Right forelimb (tissue), 1 donor: Measurements from ENCODE around the gene NTPCR.

Experiments
- DNase-seq: peaks from one replicate; pipeline ENCODE4 v3.0.0-alpha.2; 2018

NTPCR gene

GRCh38 chr1:232927830-232928505 lies 22.4 kb upstream of the NTPCR start:
- DNase-seq: no peak

GRCh38 chr1:232932486-232933425 lies 17.7 kb upstream of the NTPCR start:
- DNase-seq: no peak

- no peak for DNase-seq
Observed at GRCh38 chr1:232936941-232937340, 13.5 kb upstream of the NTPCR start.

- DNase-seq: no peak
Observed at GRCh38 chr1:232937741-232938375, 12.6 kb upstream of the NTPCR start.

GRCh38 chr1:232938926-232939325 lies 11.5 kb upstream of the NTPCR start:
- DNase-seq: no peak

GRCh38 chr1:232939748-232940147 lies 10.7 kb upstream of the NTPCR start:
- DNase-seq: no peak

GRCh38 chr1:232940262-232940661 lies 10.1 kb upstream of the NTPCR start:
- DNase-seq: no peak

- DNase-seq: no peak
Observed at GRCh38 chr1:232942413-232943294, 7.8 kb upstream of the NTPCR start.

- no peak for DNase-seq
Observed at GRCh38 chr1:232943679-232944252, 6.6 kb upstream of the NTPCR start.

- no peak for DNase-seq
Observed at GRCh38 chr1:232944347-232944746, 6.1 kb upstream of the NTPCR start.

- no peak for DNase-seq
Observed at GRCh38 chr1:232949636-232950196, 695 bp upstream of the NTPCR start.

- no peak for DNase-seq
Observed at GRCh38 chr1:232951180-232951579, 769 bp downstream of the NTPCR start.

GRCh38 chr1:232951605-232952004 lies 1.2 kb downstream of the NTPCR start:
- DNase-seq: no peak

GRCh38 chr1:232952514-232953499 lies 2.4 kb downstream of the NTPCR start:
- no peak for DNase-seq

GRCh38 chr1:232954594-232955365 lies 4.4 kb downstream of the NTPCR start:
- no peak for DNase-seq

GRCh38 chr1:232956081-232956480 lies 5.7 kb downstream of the NTPCR start:
- no peak for DNase-seq

GRCh38 chr1:232958067-232958466 lies 7.7 kb downstream of the NTPCR start:
- no peak for DNase-seq

GRCh38 chr1:232962761-232963745 lies 12.6 kb downstream of the NTPCR start:
- no peak for DNase-seq

- DNase-seq: no peak
Observed at GRCh38 chr1:232964601-232965000, 14.2 kb downstream of the NTPCR start.
